Natural killer cell (primary cell): ENCODE measurements around the gene SLC41A3. TPM values are rescaled to one million over a fixed set of nuclear protein-coding genes. Genes with fewer than 3 reads are reported as not detected.
"Not testable (repeated sequence)": the region's sequence is repeated elsewhere in the genome, so short reads cannot be mapped to it uniquely, and the experiment has no call there.

Experiments
- ATAC-seq, 3 donors: fragments of 150-1000 bp in 2 of 3; fragments of 200-7000 bp in 1 of 3; cut with Tn5 transposase; 1 replicate in 1 of 3; 2 replicates in 2 of 3; pipeline ENCODE4 v1.10.0; 2021; ENCODE audit warnings: mild to moderate bottlenecking in 2 of 3, moderate library complexity in 2 of 3
- DNase-seq, 2 donors: peaks; one replicate each; pipeline versions ENCODE4 v3.0.0 to v3.0.0-alpha.2; 2013 to 2021; ENCODE audit warnings: mixed read lengths in 1 of 2
- H3K27ac ChIP-seq: one replicate; pipeline ENCODE4 v1.5.1; 2013; ENCODE audit warnings: mild to moderate bottlenecking, low read length
- H3K27me3 ChIP-seq: one replicate; pipeline ENCODE4 v1.6.1; 2013; ENCODE audit warnings: low read length; ENCODE audit not compliant: control insufficient read depth, insufficient read depth
- H3K36me3 ChIP-seq: one replicate; pipeline ENCODE4 v1.6.1; 2013; ENCODE audit warnings: low read length; ENCODE audit not compliant: control insufficient read depth, insufficient read depth
- H3K4me1 ChIP-seq: one replicate; pipeline ENCODE4 v1.6.1; 2013; ENCODE audit warnings: low read length; ENCODE audit not compliant: control insufficient read depth, insufficient read depth
- H3K4me3 ChIP-seq: one replicate; pipeline ENCODE4 v1.5.1; 2013; ENCODE audit warnings: low read length
- H3K9me3 ChIP-seq: one replicate; pipeline ENCODE4 v1.6.1; 2013; ENCODE audit warnings: low read length; ENCODE audit not compliant: control insufficient read depth, insufficient read depth
- H3K27ac Mint-ChIP-seq, 2 donors: one replicate each; pipeline ENCODE4 v1.8.0; 2022; ENCODE audit warnings: mild to moderate bottlenecking in 2 of 2, mixed read lengths in 2 of 2, moderate library complexity in 1 of 2
- H3K27me3 Mint-ChIP-seq, 2 donors: one replicate each; pipeline ENCODE4 v1.8.0; 2022; ENCODE audit warnings: low read depth in 2 of 2, mixed read lengths in 2 of 2
- H3K36me3 Mint-ChIP-seq: one replicate; pipeline ENCODE4 v1.8.0; 2022; ENCODE audit warnings: mixed read lengths
- H3K4me1 Mint-ChIP-seq, 2 donors: one replicate each; pipeline ENCODE4 v1.8.0; 2022; ENCODE audit warnings: mixed read lengths in 2 of 2
- H3K4me3 Mint-ChIP-seq: one replicate; pipeline ENCODE4 v1.8.0; 2022; ENCODE audit warnings: mild to moderate bottlenecking, moderate library complexity, mixed read lengths
- H3K9me3 Mint-ChIP-seq, 2 donors: one replicate each; pipeline ENCODE4 v1.8.0; 2022; ENCODE audit warnings: mixed read lengths in 2 of 2
- WGBS: methylation state at CpG from one replicate; pipeline ENCODE4 v1.1.7; 2013; ENCODE audit warnings: missing lambda C conversion rate; ENCODE audit not compliant: insufficient coverage; 5-methylcytosine and 5-hydroxymethylcytosine counted together
- intact Hi-C: fragments of 100-400 bp; cut with micrococcal nuclease; formaldehyde crosslinking; loops from one replicate; pipeline ENCODE4 v1.14.2; 2022
- total RNA-seq, 4 donors: library from RNA; stranded (reverse); fragments of 120-200 nt in 1 of 4; gene quantifications; one replicate each; pipeline versions ENCODE4 v1.2.3 to v1.2.4, GENCODE V29; 2013 to 2022
- TF ChIP-seq, protein P1 (sequence below): fragments of 200-600 bp; IDR thresholded peaks from one replicate; pipeline ENCODE4 v1.8.0; 2022; ENCODE audit warnings: antibody characterized with exemption

The SLC41A3 gene
- total RNA-seq, 3 donors from 2014 or later (not counting 1 experiment from before 2014, with no cell fraction given) = 24.2 to 29.6 (median 27.1) TPM

DNA sequence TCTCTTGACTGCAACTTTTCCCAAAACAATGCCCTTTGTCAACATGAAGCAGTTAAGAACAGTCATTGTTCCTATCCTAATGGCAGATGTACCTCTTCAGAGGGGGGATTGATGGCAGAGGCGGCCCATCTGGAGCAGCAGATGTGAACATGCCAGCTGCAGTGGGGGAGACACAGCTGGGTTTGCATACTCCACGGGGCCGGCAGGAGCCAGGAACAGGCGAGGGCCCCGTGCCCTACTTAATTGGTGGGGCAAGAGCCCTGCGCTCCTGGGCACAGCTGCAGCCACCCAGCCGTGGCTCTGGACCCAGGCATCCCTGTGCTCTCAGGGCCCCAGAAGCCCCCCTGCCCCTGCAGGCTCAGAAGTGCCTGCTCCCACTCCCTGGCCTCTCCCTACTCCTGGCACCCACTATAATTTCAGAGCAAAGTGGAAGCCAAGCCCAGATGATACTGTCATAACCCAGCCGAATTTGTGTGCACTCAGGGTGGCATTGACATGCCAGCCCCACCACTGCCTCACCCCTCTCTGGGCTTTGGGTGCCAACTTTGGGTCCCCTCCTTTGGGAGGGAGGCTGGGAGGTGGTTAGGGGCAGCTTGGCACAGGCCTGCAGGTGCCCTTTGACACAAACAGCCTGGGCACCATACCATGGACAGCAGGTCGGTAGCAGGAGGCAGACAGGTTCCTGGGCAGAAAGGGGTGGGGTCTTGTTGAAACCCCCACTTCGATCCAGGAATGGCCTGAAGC, 80.3 kb downstream of the SLC41A3 start:
- peaks cover 20% of the 10 kb centered on the region for H3K36me3 ChIP-seq
- no peak overlapping the region for H3K27ac Mint-ChIP-seq
- peaks cover 12 to 13% of the 10 kb centered on the region in 2 donors for H3K9me3 Mint-ChIP-seq

DNA sequence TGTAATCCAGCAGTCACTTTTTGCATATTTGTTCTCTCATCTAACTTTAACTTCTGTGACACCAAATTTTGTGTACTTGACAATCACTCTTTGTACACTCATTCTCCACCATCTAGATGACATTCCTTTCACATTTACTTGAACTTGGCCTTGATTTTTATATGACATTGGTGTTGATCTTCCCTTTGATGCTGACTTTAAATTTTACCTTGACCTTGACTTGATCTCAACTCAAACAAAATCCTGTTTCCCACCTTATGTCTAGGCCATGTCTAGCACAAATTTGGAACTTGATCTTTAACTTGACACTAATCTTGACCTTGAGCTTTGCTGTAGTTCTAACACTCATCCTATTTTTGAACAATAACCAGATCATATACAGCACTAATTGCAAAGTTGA, 81.7 kb downstream of the SLC41A3 start:
- no peak overlapping the region for H3K4me3 Mint-ChIP-seq
- no peak for ATAC-seq
- Histone ChIP-seq H3K27me3 (no peaks in the 10 kb centered on the region), H3K4me3 (no peak overlapping the region), H3K4me1 (no peaks in the 10 kb centered on the region), H3K36me3 (peaks cover 14% of the 10 kb centered on the region), H3K9me3 (peaks cover 4% of the 10 kb centered on the region), H3K27ac (no peak overlapping the region)
- no peaks in the 10 kb centered on the region for H3K4me1 Mint-ChIP-seq
- TF ChIP-seq, protein P1, sequence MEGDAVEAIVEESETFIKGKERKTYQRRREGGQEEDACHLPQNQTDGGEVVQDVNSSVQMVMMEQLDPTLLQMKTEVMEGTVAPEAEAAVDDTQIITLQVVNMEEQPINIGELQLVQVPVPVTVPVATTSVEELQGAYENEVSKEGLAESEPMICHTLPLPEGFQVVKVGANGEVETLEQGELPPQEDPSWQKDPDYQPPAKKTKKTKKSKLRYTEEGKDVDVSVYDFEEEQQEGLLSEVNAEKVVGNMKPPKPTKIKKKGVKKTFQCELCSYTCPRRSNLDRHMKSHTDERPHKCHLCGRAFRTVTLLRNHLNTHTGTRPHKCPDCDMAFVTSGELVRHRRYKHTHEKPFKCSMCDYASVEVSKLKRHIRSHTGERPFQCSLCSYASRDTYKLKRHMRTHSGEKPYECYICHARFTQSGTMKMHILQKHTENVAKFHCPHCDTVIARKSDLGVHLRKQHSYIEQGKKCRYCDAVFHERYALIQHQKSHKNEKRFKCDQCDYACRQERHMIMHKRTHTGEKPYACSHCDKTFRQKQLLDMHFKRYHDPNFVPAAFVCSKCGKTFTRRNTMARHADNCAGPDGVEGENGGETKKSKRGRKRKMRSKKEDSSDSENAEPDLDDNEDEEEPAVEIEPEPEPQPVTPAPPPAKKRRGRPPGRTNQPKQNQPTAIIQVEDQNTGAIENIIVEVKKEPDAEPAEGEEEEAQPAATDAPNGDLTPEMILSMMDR = no peak
- intact Hi-C loops = no loop called here
- H3K36me3 Mint-ChIP-seq = peaks cover 22% of the 10 kb centered on the region
- peaks cover 15 to 19% of the 10 kb centered on the region in 2 donors for H3K9me3 Mint-ChIP-seq
- no peak for DNase-seq
- no peak overlapping the region for H3K27ac Mint-ChIP-seq
- peaks cover 0 to 20% of the 10 kb centered on the region in 2 donors for H3K27me3 Mint-ChIP-seq

More for the DNA sequence above, 80.3 kb downstream of the SLC41A3 start:
- DNase-seq = no peak
- no peak overlapping the region for H3K4me3 ChIP-seq
- no peaks in the 10 kb centered on the region for H3K4me1 Mint-ChIP-seq
- H3K9me3 ChIP-seq = peaks cover 4% of the 10 kb centered on the region
- intact Hi-C loops = no loop called here
- no peak overlapping the region for H3K4me3 Mint-ChIP-seq
- H3K4me1 ChIP-seq = no peaks in the 10 kb centered on the region
- WGBS = 93% methylated on average over 10 of the region's 10 CpGs
- no peaks in the 10 kb centered on the region for H3K27me3 ChIP-seq
- H3K27me3 Mint-ChIP-seq = peaks cover 0 to 11% of the 10 kb centered on the region in 2 donors
- peaks cover 19% of the 10 kb centered on the region for H3K36me3 Mint-ChIP-seq
- H3K27ac ChIP-seq = no peak overlapping the region
- TF ChIP-seq, protein P1 = no peak
- ATAC-seq = no peak

DNA sequence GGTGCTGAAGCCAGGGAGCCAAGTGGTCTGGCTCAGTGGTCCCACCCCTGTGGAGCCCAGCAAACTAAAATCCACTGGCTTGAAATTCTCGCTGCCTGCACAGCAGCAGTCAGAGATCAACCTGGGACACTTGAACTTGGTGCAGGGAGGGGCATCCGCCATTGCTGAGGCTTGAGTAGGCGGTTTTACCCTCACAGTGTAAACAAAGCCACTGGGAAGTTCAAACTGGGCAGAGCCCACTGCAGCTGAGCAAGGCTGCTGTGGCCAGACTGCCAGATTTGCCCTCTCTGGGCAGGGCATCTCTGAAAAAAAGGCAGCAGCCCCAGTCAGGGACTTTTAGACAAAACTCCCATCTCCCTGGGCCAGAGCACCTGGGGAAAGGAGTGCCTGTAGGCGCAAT, 87.2 kb downstream of the SLC41A3 start:
- not testable (repeated sequence) for ATAC-seq, H3K27ac Mint-ChIP-seq
- 92% methylated on average over 4 of the region's 4 CpGs for WGBS

DNA sequence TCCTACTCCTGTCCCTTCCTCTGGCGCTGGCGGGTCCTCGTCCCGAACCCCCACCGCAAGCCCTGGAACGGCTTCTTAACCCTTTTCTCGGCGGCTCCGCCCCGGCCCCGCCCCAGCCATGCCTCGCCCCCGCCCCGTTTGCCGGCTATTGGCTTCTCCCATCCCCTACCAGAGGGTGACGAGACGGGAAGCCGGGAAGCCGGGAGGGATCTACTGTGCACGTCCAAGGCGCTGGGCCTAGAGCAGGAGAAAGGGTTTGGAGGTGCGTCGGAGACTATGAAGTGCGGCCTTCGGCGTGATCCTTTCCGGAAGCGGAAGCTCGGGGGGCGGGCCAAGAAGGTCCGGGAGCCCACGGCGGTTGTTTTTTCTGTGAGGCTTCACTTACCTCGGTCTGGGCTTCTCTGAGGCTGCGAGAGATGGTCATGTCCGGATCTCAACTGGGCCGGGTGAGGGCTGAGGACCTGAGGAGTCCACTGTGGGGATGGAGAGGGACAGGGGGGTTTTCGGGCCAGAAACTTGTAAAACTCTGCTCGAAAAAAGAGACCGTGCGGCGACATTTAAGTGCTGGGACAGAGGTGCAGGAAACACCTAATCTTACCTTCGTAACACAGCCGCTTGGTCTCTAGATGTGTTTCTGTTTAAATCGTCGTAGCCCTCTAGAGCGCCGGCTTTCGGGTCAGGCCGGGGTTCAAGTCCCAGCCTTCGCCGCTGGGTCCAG, 93.5 kb downstream of the SLC41A3 start:
- intact Hi-C loops = no loop called here

More for the DNA sequence above, 87.2 kb downstream of the SLC41A3 start:
- H3K4me3 ChIP-seq, DNase-seq, H3K9me3 ChIP-seq, H3K27ac ChIP-seq, H3K27me3 ChIP-seq, H3K36me3 ChIP-seq, intact Hi-C loops, H3K4me1 ChIP-seq, H3K4me3 Mint-ChIP-seq, H3K4me1 Mint-ChIP-seq: not testable (repeated sequence)
- peaks cover 0 to 20% of the 10 kb centered on the region in 2 donors for H3K27me3 Mint-ChIP-seq
- H3K36me3 Mint-ChIP-seq = peaks cover 14% of the 10 kb centered on the region
- H3K9me3 Mint-ChIP-seq = peaks cover 11% of the 10 kb centered on the region in 2 donors

DNA sequence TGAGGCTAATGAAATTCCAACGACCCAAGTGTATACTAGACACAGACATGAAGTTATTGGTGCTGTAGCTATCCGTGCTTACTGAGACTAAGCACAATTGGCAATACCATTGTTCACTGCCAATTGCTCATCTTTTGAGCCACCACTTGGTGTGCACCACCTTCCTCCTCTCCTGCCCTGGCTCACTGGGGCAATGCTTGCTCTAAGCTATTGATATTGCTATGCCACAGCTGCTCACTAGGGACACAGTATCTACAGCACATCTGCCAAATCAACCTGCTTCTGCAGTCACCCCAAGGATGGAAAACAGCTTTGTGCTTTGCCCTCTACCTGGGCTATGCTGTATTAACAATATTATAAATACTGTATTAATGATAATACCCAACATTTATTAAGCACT, 99.0 kb downstream of the SLC41A3 start:
- H3K36me3 Mint-ChIP-seq, intact Hi-C loops, H3K4me3 ChIP-seq, H3K27me3 ChIP-seq, H3K9me3 ChIP-seq, H3K9me3 Mint-ChIP-seq, H3K4me1 ChIP-seq, H3K36me3 ChIP-seq, DNase-seq, H3K4me3 Mint-ChIP-seq, H3K27me3 Mint-ChIP-seq, H3K27ac Mint-ChIP-seq, H3K27ac ChIP-seq: not testable (repeated sequence)
- ATAC-seq = peak in 1 of 3 donors; percentile 54
- peaks cover 18 to 22% of the 10 kb centered on the region in 2 donors for H3K4me1 Mint-ChIP-seq
- 83% methylated on average over 1 of the region's 2 CpGs for WGBS

More for the DNA sequence above, 93.5 kb downstream of the SLC41A3 start:
- peak; percentile 89 to 96 (median 95) for ATAC-seq
- DNase-seq = peak; percentile 67 to 84
- TF ChIP-seq, protein P1 = no peak
- Mint-ChIP-seq H3K4me1 (peaks cover 20 to 36% of the 10 kb centered on the region in 2 donors), H3K9me3 (no peaks in the 10 kb centered on the region), H3K27ac (peak overlapping the region; percentile 83 to 98), H3K36me3 (no peaks in the 10 kb centered on the region), H3K4me3 (peak overlapping the region; percentile 97), H3K27me3 (no peaks in the 10 kb centered on the region)
- peak overlapping the region; percentile 87 for H3K27ac ChIP-seq
- H3K36me3 ChIP-seq = no peaks in the 10 kb centered on the region
- no peaks in the 10 kb centered on the region for H3K27me3 ChIP-seq
- peaks cover 7% of the 10 kb centered on the region for H3K4me1 ChIP-seq
- WGBS = 1% methylated on average over 51 of the region's 52 CpGs
- peak overlapping the region; percentile 66 for H3K4me3 ChIP-seq
- H3K9me3 ChIP-seq = no peaks in the 10 kb centered on the region
